GM20000 (cell line): ENCODE measurements around the gene KCNH6.

Source experiments
- DNase-seq: peaks from one replicate; pipeline ENCODE4 v3.0.0; 2012; ENCODE audit warnings: low spot score
- CTCF ChIP-seq: IDR thresholded peaks from 2 replicates; pipeline ENCODE4 v1.5.1; 2012; ENCODE audit warnings: mild to moderate bottlenecking, control low read depth; ENCODE audit errors: extremely low read depth, missing control alignments

Gene KCNH6

DNA sequence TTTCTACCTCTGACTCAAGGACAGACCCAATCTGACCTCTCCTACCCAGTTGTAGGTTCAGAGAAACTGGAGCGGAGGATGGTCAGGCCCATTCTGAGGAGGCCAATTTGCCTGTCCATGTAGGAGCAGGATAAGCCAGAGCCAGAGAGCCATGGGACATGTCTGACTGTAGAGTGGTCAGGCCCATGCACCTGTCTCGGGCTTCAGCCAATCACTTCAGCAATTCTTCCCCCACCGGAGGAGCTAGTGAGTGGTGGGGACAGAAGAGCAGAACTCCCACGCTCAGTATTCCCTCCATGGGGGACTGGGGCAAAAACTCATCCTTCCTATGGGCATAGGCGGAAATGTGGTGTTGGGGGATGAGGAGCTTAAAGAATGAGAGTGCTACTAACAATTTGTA lies 41.4 kb downstream of the KCNH6 start:
- TF ChIP-seq CTCF: no peak
- DNase-seq: no peak

DNA sequence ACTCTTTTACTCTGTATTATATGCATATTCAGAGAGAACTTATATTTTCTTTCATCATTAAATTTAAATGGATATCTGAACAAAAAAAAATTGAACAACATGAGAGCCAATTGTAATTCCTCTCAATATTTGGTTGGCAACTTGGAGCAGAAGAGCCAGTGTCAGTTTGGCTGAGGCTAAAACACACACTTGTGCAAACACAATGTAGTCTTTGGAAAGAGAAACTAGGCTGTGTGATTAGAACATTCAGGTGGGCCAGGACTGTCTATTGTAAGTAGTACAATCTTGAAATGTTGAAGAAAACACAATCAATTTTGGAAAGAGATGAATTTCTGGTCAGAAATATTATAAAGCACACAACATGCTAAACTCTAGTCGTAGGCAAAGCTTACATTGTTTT lies 44.1 kb downstream of the KCNH6 start:
- TF ChIP-seq CTCF: no peak
- no peak for DNase-seq

DNA sequence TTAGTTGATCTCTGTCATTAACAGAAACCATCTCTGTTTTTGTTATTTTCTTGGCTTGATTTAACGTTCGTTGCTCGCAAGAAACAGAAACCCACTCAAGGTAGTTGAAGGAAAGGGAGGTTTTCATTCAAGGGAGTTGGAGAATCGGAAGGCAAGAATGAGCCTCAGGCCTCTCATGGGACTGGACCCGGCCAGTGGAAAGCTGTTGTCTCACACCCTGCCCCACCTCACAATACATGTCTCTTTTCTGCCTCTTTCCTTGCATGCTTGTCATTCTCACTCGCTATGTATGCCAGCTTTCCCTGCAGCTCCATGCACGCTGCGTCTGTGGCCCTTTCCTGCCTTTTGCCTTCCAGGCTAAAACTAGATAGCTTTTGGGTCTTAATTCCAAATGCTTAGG lies 45.4 kb downstream of the KCNH6 start:
- DNase-seq: no peak
- TF ChIP-seq CTCF: no peak

GRCh38 chr17:63571632-63572310 lies 48.6 kb downstream of the KCNH6 start:
- no peak for DNase-seq
- TF ChIP-seq CTCF: no peak

DNA sequence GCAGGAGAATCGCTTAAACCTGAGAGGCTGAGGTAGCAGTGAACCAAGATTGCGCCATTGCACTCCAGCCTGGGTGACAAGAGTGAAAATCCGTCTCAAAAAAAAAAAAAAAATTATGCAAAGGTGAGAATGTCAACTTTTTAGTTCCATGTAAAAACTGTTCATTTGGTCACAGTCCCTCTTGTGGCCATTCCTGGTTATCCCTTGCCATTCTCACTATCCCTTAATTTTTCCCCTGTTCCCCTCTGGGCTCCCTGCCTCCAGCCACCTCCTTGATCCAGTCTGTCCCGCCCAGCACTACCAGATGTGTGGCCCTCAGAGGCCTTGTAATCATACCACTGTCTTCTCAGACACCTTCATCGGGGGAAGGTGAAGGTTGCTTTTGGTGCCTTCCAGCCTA lies 50.5 kb downstream of the KCNH6 start:
- no peak for DNase-seq
- TF ChIP-seq CTCF: no peak

DNA sequence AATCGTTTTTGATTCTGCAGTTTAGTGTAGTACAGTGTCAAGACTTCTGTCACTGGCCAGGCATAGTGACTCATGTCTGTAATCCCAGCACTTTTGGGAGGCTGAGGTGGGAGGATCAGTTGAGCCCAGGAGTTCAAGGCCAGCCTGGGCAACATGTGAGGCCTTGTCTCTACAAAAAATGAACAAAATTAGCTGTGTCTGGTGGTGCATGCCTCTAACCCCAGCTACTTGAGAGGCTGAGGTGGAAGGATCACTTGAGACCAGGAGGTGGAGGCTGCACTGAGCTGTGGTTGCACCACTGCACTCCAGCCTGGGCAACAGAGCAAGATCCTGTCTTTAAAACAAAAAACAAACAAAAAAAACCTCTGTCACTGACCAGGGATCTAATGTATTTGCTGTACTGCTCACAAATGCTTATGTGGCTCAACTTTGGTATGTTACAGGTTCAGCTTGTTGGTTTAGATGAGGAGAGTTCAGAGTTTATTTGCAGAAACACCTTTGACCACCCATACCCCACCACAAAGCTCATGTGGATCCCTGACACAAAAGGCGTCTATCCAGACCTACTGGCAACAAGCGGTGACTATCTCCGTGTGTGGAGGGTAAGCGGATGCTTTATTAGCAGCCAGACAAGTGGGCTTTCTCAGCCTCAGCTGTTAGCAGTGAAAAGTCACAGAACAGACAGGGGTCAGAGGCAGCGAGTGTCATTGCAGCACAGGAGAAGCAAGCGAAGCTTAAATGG lies 55.0 kb downstream of the KCNH6 start:
- DNase-seq: no peak
- TF ChIP-seq CTCF: no peak

- TF ChIP-seq CTCF: no peak
- no peak for DNase-seq
Observed at GRCh38 chr17:63578769-63579111, 55.6 kb downstream of the KCNH6 start.
